ENCODE measurements around the gene SEPTIN11.

Gene SEPTIN11

DNA sequence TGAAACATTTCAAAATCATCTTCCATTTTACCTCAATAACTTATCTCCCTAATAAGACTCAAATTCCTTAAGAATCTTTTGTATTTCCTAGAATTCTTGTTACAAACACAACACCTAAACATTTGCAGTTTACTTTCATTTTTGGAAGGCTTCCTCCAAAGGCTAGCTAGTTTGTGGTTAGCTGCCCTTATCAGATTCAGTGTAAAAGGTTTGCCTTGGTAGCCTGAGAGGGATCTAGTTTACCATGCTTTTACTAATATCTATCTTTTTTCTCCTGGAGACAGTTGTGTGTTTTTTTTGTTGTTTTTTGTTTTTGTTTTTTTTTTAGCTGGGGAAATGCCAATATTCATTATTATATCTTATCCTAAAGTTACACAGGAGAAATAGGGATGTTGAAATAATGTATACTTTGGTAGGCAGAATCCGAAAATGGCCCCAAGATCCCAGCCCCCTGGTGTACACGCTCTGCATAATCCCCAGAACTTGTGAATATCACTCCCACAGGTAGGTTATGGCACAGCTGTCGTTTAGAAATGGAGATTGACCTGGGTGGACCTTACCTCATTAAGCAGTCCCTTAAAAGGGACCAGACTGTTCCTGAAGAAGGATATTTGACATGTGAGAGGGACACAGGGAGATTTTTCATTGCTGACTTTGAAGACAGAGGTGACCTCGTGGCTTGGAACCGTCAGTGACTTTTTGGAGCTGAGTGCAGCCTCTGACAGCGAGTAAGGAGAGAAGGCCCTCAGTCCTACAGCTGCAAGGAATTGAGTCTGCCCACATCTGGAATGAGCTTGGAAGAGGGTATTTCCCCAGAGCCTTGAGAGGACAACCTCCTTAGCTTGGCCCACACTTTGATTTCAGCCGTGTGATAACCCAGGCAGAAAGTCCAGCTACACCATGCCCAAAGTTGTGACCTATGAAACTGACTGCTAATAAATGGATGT is 33.4 kb downstream of the SEPTIN11 start:
- DNase-seq = peak in 1 of 2 donors; percentile 48

DNA sequence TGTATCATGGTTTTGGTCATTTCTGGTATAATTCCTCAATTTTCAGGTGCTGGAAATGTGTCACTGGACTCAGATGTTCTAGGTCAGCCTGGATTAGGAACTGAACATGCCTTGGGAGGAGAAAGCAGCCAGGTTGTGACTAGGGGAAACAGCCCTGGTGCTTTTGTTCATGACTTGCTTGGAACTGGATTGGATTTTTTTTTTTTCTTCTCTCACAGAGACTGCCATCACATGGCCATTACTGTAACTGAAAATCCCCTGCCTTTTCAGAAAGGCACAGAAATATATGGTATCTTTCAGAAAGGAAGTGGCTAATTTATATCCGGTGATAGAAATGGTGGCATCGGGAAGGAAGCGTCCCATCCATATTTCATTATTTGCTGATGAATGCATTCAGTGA is 34.6 kb downstream of the SEPTIN11 start:
- peak in 1 of 2 donors; percentile 60 for DNase-seq

DNA sequence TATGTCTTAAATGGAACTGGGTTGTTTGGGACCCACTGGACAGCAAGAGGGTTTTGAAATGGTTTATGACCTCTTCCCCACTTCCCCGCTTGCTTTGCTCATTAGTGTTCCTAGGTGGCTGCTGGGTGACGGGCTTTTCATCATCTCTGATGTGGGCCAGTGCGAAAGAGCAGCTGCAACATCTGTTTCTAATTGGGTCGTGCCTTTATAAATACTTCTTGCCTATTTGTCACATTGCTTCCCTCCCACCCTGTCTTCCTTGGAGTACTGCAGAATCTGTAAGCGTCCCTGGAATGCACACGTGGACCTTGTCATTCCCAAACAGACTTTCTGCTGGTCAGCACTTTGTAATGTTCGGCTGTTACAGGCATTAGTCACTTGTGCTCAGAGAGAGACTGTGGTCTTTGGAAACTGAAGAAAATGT is 35.2 kb downstream of the SEPTIN11 start:
- DNase-seq = no peak

DNA sequence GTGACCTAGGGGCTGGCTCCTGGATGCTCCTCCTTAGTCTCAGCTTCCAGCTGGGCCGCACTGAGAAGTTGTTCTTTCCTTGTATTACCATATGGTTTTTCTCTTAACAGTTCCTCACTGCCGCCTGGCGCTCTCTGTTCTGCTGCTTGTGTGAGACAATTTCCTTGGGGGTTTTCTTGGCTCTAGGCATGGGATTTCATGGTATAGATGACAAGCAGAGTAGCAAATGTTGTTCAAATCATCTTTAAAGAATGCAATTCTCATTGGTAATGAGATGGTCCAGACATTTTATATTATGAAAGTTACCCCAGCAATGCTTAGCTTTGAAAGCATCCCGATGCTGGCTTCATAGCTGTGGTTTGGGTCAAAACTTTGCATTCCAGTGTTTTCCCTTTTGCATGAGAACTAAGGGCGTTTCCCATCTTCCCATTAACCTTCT is 37.6 kb downstream of the SEPTIN11 start:
- no peak for DNase-seq

DNA sequence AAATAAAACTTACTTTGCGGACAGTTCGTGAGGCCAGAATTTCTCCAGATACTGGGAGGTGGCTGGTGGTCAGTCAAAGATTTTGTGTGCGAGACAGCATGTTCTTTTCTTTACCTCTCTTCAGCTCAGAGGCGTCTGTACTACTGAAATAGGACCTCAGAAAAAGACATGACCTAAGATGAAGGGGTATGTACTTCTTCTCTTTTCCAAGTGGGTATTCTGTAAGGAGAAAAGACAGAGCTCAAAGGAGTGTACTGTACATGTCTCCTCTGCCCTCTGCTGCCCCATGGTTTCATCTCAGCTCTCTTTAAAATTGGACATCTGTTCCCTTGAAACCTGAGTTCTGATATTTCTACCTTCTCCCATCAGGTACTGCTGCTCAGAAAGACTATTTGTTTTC is 38.1 kb downstream of the SEPTIN11 start:
- DNase-seq = no peak

DNA sequence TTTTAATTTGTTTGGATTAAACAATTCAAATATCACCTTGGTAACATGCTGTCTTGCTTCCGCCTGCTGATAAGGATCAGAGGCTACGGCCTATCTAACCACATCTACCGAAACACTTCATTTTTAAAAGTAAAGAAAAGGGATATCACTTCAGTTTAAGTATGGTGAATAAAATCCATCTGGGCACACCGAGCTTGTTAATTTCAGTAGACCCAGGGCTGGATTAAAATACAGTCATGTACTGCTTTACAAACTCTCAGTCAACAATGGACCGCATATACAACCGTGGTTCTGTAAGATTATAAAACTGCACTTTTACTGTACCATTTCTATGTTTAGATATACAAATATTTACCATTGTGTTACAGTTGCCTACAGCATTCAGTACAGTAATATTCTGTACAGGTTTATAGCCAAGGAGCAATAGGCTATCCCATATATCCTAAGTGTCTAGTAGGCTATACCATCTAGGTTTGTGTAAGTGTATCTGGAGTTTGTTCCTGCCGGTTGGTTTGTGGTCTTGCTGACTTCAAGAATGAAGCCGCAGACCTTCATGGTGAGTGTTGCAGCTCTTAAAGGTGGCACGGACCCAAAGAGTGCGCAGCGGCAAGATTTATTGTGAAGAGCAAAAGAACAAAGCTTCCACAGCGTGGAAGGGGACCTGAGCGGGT is 40.0 kb downstream of the SEPTIN11 start:
- peak; percentile 67 to 84 for DNase-seq

DNA sequence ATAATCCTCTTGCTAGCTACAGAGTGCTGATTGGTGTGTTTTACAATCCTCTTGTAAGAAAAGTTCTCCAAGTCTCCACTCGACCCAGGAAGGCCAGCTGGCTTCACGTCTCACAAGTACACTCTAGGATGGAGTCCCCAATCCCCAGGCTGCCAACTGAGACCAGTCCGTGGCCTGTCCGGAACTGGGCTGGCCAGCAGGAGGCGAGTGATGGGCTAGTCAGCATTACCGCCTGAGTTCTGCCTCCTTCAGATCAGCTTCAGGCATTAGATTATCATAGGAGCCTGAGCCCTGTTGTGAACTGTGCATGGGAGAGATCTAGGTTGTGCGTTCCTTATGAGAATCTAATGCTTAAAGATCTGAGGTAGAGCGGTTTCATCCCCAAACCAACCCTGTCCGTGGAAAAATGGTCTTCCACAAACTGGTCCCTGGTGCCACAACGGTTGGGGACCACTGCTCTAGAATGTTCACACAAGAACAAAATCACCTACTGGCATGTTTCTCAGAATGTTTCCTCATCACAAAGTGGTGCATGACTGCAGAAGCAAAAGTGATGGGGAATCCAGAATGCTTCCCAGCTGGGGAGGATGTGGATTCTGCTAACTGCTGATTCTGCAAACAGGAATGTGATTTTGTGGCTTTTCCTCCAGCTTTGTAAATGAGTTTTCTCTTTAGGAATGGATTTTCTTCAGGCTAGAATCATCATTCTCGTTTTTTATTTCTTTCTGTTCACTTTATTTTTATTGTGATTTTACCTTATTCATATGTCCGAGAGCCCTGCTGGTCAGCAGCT is 40.9 kb downstream of the SEPTIN11 start:
- DNase-seq = no peak

DNA sequence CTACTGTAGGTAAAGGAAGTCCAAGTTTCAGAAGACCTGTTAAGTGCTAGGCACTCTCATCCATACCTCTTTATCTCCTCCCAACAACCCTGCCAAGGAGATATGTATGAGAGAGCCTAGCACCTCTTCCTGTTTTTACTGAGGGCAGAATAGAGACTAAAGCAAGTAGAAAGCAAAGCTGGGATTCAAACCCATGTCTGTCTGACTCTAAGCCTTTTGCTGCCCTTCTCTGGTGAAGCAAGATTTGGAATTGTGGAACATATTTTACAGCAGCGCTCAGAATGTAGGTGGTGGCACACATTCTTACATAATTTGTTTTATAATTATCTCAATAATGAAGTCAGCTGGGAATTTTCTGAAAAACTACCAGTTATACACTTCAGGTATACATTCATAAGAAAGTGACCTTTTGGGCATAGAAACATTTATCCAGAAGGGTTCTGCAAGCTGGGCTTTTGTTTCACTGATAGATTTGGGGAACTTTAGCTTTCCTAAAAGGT is 41.7 kb downstream of the SEPTIN11 start:
- no peak for DNase-seq

DNA sequence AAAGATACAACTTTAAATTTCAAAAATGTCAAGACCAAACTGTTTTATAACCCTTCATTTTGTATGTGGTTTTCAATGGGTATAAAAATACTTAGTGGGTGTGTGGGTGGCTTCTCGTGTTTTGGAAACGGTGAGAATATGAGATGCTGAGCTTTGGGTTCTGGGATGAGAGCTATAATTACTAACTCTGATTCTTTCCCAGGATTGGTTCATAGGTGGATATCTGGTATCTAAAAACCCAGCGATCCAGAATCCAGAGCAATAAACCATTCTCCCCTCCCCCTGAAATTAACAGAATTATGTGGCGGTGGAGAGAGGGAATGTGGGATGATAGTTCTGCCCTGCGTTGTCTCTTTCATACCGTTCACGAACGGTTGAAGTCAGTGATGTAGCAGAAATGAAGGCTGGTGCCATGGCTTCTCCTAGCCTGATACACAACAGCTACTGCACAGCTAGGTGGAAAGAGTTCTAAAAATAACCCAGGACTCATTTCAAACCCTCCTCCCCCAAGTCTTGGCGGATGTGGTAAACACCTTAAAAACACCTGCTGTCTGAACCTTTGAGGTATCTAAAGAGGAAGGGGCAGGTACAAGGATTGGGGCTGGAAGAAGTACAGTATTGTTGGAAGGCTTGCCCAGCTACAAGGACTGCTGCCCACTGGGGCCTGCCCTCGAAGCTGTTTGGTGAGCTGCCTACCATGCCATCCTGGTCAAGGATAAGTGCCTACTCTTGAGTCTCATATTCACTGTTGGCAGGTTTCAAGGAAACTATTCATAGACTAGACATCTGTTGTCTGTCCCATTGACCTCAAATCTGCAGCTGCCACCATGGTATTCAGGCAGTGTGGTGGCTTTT is 44.5 kb downstream of the SEPTIN11 start:
- DNase-seq = peak; percentile 51 to 78

DNA sequence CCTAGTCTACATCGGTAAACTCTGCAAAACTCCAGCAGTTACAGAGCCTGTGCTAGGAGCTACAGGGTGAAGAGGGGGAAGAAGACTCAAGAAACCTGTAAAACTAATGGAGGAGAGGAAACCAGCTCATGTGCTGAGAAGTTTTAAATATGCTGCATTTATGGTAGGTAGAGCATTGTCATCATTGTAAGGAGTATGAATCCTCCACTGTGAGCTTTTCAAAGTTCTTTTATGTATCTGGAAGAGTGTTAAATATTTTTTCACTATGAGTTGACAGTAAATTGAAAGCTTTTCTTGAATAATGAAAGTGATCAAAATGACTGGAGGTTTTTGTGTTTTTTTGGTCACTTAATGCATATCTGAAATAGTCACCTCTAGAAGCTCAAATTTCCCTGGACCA is 46.2 kb downstream of the SEPTIN11 start:
- no peak for DNase-seq

DNA sequence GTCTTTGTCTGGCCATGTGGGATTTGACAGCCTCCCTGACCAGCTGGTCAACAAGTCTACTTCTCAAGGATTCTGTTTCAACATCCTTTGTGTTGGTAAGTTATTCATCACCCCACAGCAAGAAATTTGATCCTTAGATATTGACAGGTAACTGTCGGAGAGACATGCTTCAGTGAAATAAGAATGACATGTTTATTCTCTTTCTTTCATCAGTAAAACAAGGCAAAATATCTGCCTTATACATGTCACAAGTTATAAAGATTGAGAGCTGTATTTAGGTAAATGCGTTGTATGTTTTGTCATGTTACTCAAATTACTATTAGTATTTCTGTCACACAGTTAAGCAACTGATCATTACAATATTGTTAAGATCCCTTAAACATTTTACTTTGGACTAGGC is 46.9 kb downstream of the SEPTIN11 start:
- DNase-seq = no peak

DNA sequence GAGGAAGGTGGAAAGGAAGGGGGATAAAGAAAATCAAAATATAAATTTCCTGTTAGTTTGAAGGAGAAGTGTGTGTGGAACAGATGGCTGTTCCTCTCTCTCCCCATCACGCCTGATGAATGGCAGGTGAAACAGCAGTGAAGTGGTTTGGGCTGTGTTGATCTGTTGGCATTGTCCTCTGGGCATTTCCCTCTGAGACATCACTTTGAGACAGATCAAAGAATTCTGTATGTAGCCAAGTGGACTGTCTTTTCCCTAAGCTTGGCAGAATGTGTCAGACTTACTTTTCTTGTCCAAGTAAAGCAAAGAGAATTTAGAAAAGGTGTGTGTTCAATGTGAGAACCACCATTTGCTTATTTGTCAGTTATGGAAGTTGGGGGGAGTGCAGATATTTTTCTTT is 47.5 kb downstream of the SEPTIN11 start:
- DNase-seq = no peak

DNA sequence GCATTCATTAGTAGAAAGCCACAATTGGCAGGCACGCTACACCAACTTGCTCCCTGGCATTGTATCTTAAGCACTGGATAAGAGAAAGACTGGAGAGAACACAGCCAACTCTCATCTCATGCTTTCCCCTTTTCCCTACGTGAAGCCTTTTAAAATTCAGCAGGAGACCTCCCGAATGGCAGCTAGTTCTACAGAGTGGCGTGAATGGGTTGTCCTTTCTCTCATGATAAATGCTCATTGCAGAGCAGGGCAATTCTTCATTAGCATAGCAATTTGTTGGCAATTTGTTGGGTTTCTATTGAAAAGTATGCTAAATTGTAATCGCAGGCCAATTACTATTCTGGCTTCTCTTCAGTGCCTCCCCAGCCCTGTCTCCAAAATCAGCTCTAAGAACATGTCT is 48.0 kb downstream of the SEPTIN11 start:
- DNase-seq = no peak

DNA sequence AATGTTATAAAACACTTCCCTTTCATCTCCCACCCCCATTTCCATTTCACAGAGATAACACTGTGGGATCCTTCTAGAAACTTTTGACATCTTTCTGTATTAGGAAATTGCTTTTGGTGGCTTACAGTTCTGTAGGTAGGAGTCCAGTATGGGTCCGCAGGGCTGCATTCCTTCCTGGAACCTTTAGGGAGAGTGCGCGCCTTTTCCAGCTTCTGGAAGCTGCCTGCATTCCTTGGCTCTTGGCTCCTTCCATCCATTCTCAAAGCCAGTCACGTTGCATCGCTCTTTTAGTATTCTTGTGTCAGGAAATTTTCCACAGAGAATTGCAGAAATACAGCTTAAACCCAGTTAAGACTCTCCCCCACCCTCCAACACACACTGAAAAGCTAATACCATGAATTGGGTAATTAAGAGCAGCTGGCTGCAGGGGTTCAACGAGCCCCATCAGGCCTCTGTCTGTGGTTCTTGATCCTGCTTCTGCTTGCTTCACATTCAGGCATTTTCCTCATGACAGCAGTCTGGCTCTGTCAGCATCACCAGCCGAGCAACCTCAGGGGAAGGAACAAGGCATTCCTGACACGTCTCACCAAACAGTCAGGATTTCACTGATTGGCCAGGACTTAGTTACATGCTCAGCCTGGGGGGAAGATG is 48.8 kb downstream of the SEPTIN11 start:
- no peak for DNase-seq

Measured in CD4-positive, alpha-beta T cell treated with Interferon alpha-2 for 1 hour (primary cell).